GM23338 (cell line): Measurements from ENCODE around the gene YAP1. TPM values are rescaled to one million over a fixed set of nuclear protein-coding genes. Genes with fewer than 3 reads are reported as not detected.

Experiments
- ATAC-seq: fragments of 200-7000 bp; cut with Tn5 transposase; 3 replicates; pipeline ENCODE4 v1.9.1; 2020
- DNase-seq: peaks from one replicate; pipeline ENCODE4 v3.0.0-alpha.2; 2015; ENCODE audit warnings: low spot score
- H2AFZ ChIP-seq: fragments of 200-600 bp; sonication (generic); 2 replicates; pipeline ENCODE4 v1.8.0; 2016; ENCODE audit warnings: antibody characterized with exemption, mild to moderate bottlenecking, moderate library complexity
- H3F3A ChIP-seq: fragments of 200-600 bp; sonication (generic); replicated peaks from 2 replicates; pipeline ENCODE4 v1.8.0; 2017; ENCODE audit warnings: antibody characterized with exemption, mixed run types, low read depth
- H3K27ac ChIP-seq: fragments of 200-600 bp; sonication (generic); 2 replicates; pipeline ENCODE4 v1.6.1; 2016; ENCODE audit warnings: low read depth
- H3K27me3 ChIP-seq: fragments of 200-600 bp; sonication (generic); 2 replicates; pipeline ENCODE4 v1.8.0; 2016; ENCODE audit warnings: mild to moderate bottlenecking, mixed run types, moderate library complexity; ENCODE audit not compliant: insufficient read depth
- H3K36me3 ChIP-seq: fragments of 200-600 bp; sonication (generic); 2 replicates; pipeline ENCODE4 v1.8.0; 2016; ENCODE audit warnings: mild to moderate bottlenecking; ENCODE audit not compliant: insufficient read depth
- H3K4me1 ChIP-seq: fragments of 200-600 bp; sonication (generic); 2 replicates; pipeline ENCODE4 v1.8.0; 2016; ENCODE audit warnings: mild to moderate bottlenecking, moderate library complexity; ENCODE audit not compliant: insufficient read depth
- H3K4me2 ChIP-seq: fragments of 200-600 bp; sonication (generic); 2 replicates; pipeline ENCODE4 v1.7.1; 2017; ENCODE audit warnings: mixed run types
- H3K4me3 ChIP-seq: fragments of 200-600 bp; sonication (generic); 2 replicates; pipeline ENCODE4 v1.6.1; 2016; ENCODE audit warnings: mixed run types
- H3K79me2 ChIP-seq: fragments of 200-600 bp; sonication (generic); replicated peaks from 2 replicates; pipeline ENCODE4 v1.8.0; 2017; ENCODE audit warnings: mild to moderate bottlenecking; ENCODE audit not compliant: insufficient read depth
- H3K9me2 ChIP-seq: fragments of 200-600 bp; sonication (generic); 2 replicates; pipeline ENCODE4 v1.8.0; 2017; ENCODE audit not compliant: insufficient read depth
- H4K20me1 ChIP-seq: fragments of 200-600 bp; sonication (generic); replicated peaks from 2 replicates; pipeline ENCODE4 v1.8.0; 2017; ENCODE audit warnings: mild to moderate bottlenecking; ENCODE audit not compliant: insufficient read depth
- H3K27ac Mint-ChIP-seq: 2 replicates; pipeline ENCODE4 v1.8.0; 2020; ENCODE audit warnings: inconsistent platforms, mild to moderate bottlenecking, moderate library complexity, mixed read lengths
- H3K27me3 Mint-ChIP-seq: 3 replicates; pipeline ENCODE4 v1.8.0; 2022; ENCODE audit warnings: low read depth, mild to moderate bottlenecking, moderate library complexity, mixed read lengths, inconsistent platforms; ENCODE audit not compliant: insufficient read depth, poor library complexity
- H3K36me3 Mint-ChIP-seq: 3 replicates; pipeline ENCODE4 v1.8.0; 2021; ENCODE audit warnings: low read depth, mild to moderate bottlenecking, inconsistent platforms, moderate library complexity, mixed read lengths
- H3K4me1 Mint-ChIP-seq: 3 replicates; pipeline ENCODE4 v1.8.0; 2020; ENCODE audit warnings: mild to moderate bottlenecking, inconsistent platforms, mixed read lengths
- H3K4me3 Mint-ChIP-seq: 3 replicates; pipeline ENCODE4 v1.8.0; 2021; ENCODE audit warnings: moderate library complexity, mild to moderate bottlenecking, inconsistent platforms, mixed read lengths
- H3K9me3 Mint-ChIP-seq: 3 replicates; pipeline ENCODE4 v1.8.0; 2020; ENCODE audit warnings: moderate library complexity, mild to moderate bottlenecking, inconsistent platforms, mixed read lengths
- CREB1 ChIP-seq: fragments of 250-450 bp; sonication (Bioruptor Pico); IDR thresholded peaks from 2 replicates; pipeline ENCODE4 v1.5.0; 2020; ENCODE audit warnings: low read depth, mild to moderate bottlenecking, moderate library complexity
- CTCF ChIP-seq, 2 experiments: fragments of 200-600 bp in 1 of 2; sonication (generic) in 1 of 2; conservative IDR thresholded peaks; 2 replicates each; pipeline versions ENCODE4 v1.5.1 to v1.6.1; 2016 to 2017; ENCODE audit warnings: antibody characterized with exemption in 2 of 2, low read depth in 2 of 2, mild to moderate bottlenecking in 2 of 2, moderate library complexity in 1 of 2
- ETS1 ChIP-seq: IDR thresholded peaks from 2 replicates; pipeline ENCODE4 v1.6.1; 2016; ENCODE audit warnings: antibody characterized with exemption
- EZH2 ChIP-seq: fragments of 200-600 bp; sonication (generic); IDR thresholded peaks from one replicate; pipeline ENCODE4 v1.8.0; 2017; ENCODE audit warnings: antibody characterized with exemption, mild to moderate bottlenecking, low read depth; ENCODE audit not compliant: unreplicated experiment
- STAT1 ChIP-seq: IDR thresholded peaks from one replicate; pipeline ENCODE4 v1.6.1; 2016; ENCODE audit warnings: antibody characterized with exemption; ENCODE audit not compliant: unreplicated experiment
- ZNF462 ChIP-seq: fragments of 250-450 bp; sonication (Bioruptor Pico); IDR thresholded peaks from 2 replicates; pipeline ENCODE4 v1.5.0; 2020; ENCODE audit warnings: mild to moderate bottlenecking, moderate library complexity
- polyA plus RNA-seq: library from polyadenylated mRNA; unstranded; fragments of >200 nt; fragmentation: Nextera tagmentation; extraction: Ambion mirVana; gene quantifications from 2 replicates; pipeline ENCODE4 v1.2.1, GENCODE V29; 2016
- total RNA-seq: library from RNA; depleted of rRNA; stranded (reverse); fragments of >200 nt; shearing (Covaris generic); gene quantifications from 2 replicates; pipeline ENCODE4 v1.2.3, GENCODE V29; 2014
- TF ChIP-seq, protein P1 (sequence below): IDR thresholded peaks from one replicate; pipeline ENCODE4 v1.6.1; 2018; ENCODE audit warnings: antibody characterized with exemption; ENCODE audit not compliant: unreplicated experiment

Gene YAP1
- total and polyA plus RNA-seq, 2 experiments from 2014 or later, result 17.2 to 155 TPM

DNA sequence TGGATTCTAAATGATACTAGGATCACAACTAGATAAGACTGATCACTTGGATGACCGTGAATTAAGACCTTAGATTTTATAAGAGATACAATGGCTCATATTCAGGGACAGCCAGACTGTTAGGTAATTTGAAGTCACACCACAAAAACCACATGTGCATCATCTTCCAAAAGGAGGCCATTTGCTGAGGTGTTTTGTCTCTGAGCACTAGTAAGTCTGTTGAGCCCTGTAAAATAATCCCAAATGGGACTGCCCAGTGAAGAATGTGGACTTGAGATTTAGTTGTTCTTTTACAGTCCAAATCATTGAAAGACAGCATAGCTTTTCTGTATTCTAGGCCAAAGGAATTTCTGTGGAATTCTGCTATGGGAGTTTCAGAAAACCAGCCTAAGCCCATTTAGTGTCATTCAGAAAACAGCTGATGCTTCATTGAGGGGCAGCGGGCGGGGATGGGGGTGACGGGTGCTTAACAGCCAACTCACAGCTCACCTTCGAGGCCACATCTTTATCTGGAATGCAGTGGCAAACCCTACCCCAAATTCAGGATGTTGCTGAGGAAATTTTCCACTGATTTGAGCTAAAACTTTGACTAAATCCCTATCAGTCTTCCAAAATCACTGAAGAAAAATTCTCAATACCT, 127.0 kb downstream of the YAP1 start (continued):
- TF ChIP-seq ZNF462 (CRISPR knock-in tag) (no peak), CREB1 (no peak), EZH2 (no peak), ETS1 (no peak)

DNA sequence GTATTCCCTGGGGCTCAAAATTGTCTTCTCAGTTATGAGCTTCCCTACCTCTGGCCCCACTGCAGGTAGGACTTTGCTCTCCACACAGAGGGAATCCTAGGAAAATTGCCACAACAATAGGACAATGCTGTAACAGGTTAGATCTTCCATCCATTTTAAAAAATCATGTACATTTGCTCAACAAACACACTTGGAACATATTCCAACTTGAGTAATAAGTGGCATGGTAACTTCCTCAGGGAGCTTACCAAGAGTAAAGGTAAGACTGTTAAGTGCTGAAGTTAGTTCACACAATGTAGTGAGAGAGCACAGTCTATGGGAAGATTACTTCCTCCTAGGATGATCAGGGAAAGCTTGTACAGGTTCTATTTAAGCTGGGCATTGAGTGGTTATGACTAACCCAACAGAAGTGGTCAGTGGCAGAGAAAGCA, 128.2 kb downstream of the YAP1 start:
- no peaks in the 10 kb centered on the region for H3K79me2 ChIP-seq
- no peak overlapping the region for H2AFZ ChIP-seq
- no peak for ATAC-seq
- TF ChIP-seq STAT1 (no peak), ETS1 (no peak), CTCF (conservative IDR thresholded peaks at IDR 0.05; ENCODE audit: low read depth in 2 of 2) (no peak)
- TF ChIP-seq, protein P1, sequence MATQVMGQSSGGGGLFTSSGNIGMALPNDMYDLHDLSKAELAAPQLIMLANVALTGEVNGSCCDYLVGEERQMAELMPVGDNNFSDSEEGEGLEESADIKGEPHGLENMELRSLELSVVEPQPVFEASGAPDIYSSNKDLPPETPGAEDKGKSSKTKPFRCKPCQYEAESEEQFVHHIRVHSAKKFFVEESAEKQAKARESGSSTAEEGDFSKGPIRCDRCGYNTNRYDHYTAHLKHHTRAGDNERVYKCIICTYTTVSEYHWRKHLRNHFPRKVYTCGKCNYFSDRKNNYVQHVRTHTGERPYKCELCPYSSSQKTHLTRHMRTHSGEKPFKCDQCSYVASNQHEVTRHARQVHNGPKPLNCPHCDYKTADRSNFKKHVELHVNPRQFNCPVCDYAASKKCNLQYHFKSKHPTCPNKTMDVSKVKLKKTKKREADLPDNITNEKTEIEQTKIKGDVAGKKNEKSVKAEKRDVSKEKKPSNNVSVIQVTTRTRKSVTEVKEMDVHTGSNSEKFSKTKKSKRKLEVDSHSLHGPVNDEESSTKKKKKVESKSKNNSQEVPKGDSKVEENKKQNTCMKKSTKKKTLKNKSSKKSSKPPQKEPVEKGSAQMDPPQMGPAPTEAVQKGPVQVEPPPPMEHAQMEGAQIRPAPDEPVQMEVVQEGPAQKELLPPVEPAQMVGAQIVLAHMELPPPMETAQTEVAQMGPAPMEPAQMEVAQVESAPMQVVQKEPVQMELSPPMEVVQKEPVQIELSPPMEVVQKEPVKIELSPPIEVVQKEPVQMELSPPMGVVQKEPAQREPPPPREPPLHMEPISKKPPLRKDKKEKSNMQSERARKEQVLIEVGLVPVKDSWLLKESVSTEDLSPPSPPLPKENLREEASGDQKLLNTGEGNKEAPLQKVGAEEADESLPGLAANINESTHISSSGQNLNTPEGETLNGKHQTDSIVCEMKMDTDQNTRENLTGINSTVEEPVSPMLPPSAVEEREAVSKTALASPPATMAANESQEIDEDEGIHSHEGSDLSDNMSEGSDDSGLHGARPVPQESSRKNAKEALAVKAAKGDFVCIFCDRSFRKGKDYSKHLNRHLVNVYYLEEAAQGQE, result no peak
- no peak overlapping the region for H3K4me2 ChIP-seq
- Mint-ChIP-seq H3K27me3 (peaks cover 3% of the 10 kb centered on the region), H3K4me3 (no peak overlapping the region), H3K4me1 (peaks cover 26% of the 10 kb centered on the region; the same call in 2 of the 3 replicates), H3K27ac (no peak overlapping the region), H3K36me3 (no peaks in the 10 kb centered on the region; the same call in 2 of the 3 replicates), H3K9me3 (no peaks in the 10 kb centered on the region)
- H3K4me1 ChIP-seq, result peaks cover 15% of the 10 kb centered on the region
- H3K27me3 ChIP-seq, result no peaks in the 10 kb centered on the region
- DNase-seq, result no peak
- H3K9me2 ChIP-seq, result no peaks in the 10 kb centered on the region
- no peaks in the 10 kb centered on the region for H3K36me3 ChIP-seq
- no peak overlapping the region for H3K4me3 ChIP-seq
- H4K20me1 ChIP-seq, result no peaks in the 10 kb centered on the region
- no peaks in the 10 kb centered on the region for H3F3A ChIP-seq
- no peak overlapping the region for H3K27ac ChIP-seq
